Activated T-cell treated with anti-CD3 and anti-CD28 coated beads for 1 hour (primary cell): Measurements from ENCODE around the gene SCRT2.
"Not testable (repeated sequence)": the region's sequence is repeated elsewhere in the genome, so short reads cannot be mapped to it uniquely, and the experiment has no call there.

Experiments used
- DNase-seq: peaks from one replicate; pipeline ENCODE4 v3.0.0-alpha.2; 2020; ENCODE audit warnings: low read depth

The SCRT2 gene

DNA sequence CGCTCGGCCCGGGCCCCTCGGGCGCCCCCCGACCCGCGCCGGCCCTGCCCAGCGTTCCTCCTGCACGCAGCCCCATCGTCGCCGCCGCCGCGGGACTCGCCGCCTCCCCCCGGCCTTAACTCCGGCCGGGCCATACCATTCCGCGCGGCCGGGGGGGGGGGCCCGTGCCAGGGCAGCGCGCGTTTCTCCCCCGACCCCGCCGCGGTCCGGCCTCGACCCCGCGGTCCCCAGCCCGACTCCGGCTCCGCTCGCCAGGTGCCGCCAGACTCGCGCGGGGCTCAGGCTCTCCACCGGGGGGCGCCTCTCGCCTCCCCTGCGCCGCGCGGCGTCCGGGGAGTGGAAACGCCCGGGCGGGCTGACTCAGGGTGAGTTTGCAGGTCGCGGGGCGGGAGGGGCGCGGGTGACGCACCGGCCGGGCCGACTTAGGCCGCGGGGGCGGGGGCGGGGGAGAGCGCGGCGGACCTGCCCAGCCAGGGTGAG is 22.5 kb downstream of the SCRT2 start, which contains the start of gene SRXN1:
Gene SRXN1 (minus strand): TSS at position 91 of the 480 bp plus-strand sequence. CDS start 15 bp downstream, at position 76.
- DNase-seq: peak; percentile 70

DNA sequence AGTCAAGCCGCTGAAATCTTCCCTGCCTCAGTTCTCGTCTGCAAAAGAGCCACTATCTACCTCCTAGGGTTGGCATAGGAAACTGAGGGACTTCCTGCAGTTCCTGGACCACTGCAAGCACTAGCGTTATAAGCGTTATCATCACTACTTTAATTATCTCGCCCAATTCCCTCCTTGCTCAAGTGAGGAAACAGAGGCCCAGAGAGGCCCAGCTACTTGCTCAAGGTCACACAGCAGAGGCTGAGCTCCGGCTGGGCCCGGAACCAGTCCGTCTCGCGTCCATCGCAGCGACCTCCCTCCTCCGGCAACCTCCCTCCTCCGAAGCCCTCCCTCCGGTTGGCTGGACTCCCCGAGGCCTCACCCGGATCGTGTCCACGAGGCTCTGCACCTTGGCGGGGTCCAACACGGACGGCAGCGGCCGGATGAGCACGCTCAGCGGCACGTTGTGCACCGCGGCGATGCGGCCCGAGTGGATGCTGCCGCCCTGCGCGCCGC is 22.9 kb downstream of the SCRT2 start:
- no peak for DNase-seq

DNA sequence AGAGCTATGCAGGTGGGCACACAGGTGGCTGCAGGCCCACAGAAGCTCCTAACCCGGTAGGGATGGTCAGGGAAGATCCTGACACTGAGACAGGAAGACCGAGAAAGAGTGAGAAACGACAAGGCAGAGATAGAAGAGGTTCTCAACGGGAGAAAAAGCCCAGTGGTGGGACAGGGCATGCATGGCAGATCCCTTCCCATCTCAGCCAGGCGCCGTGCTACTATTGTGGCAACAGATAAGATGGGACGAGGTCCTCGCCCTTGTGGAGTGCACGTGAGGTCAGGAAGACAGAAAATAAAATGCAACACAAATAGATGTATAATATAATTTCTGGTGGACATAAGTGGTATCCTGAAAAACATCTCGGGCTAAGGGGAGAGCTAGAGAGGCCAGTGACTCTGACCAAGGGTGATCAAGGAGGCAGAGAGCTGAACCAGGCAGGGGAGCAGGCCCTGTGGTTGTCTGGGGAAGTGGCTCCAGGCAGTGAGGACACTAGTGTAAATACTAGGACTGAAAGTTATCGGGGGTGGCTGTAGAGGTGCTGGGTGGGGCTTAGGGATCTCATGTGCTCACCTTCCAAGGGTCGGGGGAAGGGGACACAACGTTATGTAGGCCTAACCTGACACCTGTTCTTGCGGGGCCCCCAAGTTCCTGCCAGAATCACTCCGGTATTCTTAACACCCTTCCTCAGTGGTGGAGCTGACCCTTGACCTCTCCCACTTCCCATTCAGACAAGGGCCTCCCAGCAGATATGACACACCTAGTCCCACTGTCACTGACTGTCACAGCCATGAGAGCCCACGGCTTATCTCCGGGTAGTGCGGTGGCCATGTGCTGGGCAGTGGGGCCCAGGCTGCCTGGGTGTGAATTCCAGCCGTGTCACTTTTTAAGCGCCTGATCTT is 23.6 kb downstream of the SCRT2 start:
- no peak for DNase-seq

DNA sequence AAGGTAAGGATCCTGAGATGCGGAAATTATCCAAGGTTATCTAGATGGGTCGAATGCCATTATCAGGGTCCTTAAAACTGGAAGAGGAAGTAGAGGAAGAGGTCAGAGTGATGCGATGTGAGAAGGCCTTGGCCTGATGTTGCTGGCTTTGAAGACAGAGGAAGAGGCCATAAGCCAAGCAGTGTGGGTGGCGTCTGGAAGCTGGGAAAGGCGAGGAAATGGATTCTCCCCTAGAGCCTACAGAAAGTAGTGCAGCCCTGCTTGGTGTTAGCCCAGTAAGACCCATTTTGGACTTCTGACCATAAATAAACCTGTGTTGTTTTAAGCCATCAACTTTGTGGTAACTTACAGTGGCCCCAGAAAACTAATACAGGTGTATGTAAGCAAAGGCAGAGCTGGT is 24.6 kb downstream of the SCRT2 start:
- DNase-seq: no peak

DNA sequence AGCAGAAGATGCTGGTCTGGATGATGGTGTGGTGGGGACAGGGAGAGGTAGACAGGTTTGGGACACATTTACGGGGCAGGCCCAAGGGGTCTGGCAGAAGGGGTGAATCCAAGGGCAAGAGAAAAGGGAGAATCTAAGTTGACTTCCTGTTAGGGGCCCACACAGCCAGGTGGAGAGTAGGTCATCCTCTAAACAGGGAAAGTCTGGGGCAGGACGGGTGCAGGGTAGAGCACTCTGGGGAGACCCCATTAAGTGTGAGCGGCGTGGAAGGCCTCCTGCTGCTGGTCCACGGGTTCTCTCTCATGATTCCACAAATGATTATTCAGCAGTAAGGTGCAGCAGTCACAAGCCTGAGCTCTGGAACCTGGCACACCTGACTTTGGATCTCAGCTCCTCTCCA is 25.3 kb downstream of the SCRT2 start:
- DNase-seq: no peak

DNA sequence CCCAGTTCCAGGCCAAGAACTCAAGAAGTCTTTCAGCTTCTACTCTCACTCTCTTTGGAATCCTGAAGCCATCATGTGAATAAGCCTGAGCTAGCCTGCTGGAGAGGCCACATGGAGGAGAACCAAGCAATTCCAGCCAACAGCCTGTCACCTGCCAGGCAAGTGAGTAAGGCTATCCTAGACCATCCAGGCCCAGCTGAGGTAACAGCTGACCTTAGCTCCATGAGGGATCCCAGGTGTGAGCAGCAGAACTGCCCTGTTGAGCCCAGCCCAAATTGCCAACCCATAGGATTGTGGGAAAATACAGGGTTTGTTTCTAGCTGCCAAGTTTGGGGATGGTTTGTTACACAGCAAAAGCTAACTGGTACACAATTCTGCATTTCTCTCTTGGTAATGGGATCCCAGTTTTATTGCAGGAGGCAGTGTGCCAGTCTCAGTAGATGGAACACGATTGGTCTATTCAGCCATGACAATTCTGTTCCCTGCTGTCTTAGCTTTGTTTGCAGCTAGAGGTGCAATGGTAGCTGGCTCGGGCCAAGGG is 28.1 kb downstream of the SCRT2 start:
- DNase-seq: no peak

DNA sequence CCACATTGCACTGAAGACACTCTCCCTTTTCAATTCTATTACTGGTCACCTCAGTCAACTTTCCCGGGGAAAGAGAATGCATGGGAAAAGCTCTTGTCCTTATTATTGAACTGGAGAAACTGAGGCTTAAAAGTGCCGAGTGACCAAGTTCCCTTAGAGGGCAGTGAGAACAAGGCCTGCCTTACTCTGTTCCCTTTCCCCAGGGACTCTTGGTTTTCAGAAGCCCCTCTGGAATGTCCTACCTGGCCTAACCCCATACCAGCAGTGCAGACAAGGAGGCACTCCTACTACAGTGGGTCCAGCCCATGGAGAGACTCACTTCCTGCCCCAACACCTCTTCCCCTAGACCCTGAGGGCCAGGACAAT is 28.8 kb downstream of the SCRT2 start:
- DNase-seq: no peak

DNA sequence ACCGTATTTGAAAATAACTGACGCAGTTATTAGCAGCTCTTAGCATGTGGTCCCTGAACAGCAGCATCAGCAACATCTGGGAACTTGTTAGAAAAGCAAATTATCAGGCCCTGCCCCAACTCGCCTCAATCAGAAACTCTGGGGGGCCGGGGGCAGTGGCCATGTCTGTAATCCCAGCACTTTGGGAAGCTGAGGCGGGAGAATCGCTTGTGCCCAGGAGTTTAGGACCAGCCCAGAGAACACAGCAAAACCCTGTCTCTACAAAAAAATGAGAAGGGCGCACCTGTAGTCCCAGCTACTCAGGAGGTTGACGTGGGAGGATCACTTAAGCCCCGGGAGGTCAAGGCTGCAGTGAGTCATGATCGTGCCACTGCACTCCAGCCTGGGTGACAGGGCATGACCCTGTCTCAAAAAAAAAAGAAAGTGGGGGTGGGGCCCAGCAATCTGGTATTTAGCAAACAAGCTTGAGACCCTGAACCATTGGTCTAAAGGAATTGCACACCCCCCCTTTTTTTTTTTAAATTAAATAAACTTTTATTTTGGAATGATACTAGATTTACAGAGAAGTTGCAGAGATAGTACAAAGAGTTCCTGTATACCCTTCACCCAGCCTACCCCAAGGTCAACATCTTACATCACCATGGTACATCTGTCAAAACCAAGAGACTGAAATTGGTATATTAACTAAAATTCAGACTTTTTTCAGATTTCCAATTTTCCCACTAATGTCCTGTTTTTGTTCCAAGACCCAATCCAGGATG is 29.3 kb downstream of the SCRT2 start:
- no peak for DNase-seq

DNA sequence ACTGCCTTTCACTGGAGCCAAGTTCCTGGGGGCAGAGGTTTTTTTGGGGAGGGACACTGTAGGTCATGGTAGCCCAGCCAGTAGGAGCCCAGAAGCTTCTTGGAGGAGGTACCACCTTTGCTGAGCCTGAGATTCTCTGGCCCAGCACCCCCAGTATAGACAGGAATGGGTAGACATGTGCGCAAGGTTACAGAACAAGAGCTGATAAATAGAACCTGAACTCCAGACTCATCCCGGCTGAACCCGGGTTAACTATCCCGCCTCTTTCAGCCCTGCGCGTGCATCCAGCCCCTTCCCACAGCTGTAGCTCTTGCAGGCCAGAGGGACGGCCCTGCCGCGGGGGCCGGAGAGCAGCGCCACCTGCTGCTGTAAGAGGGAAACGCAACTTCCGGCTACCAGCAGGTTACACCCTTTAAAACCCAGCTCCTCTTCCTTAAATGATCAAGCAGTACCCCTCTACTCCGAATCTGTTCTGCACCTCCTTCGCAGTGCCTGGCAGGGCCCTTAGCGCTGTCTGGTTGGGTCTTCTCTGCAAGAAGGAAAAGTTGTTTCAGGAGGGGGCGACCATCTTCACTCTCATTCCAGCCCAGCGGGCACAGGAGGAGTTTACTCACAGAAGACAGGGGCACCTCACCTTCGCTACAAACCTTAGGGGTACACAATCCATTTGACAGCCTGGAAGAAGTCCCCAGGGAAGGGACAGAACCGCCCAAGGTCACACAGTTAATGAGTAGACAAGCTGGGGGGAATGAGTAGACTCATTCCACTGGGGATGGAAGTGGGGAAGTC is 30.1 kb downstream of the SCRT2 start:
- DNase-seq: peak; percentile 41

DNA sequence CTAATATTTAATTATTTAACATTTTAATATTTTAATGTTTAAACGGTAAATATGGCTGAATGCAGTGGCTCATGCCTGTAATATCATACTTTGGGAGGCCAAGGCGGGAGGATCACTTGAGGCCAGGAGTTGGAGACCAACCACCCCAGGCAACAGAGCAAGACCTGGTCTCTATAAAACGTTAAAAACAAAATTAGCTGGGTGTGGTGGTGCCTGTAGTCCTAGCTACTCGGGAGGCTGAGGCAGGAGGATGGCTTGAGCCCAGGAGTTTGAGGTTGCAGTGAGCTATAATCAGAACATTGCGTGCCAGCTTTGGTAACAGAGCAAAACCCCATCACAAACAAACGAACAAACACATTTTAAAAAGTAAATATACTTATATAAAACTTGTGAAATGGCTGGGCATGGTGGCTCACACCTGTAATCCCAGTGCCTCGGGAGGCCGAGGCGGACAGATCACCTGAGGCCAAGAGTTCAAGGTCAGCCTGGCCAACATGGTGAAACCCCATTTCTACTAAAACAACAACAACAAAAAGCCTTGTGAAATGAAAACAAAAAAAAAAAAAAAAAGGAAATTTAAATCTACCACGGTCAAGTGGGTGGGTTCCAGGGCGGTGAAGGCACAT is 30.8 kb downstream of the SCRT2 start:
- DNase-seq: no peak

DNA sequence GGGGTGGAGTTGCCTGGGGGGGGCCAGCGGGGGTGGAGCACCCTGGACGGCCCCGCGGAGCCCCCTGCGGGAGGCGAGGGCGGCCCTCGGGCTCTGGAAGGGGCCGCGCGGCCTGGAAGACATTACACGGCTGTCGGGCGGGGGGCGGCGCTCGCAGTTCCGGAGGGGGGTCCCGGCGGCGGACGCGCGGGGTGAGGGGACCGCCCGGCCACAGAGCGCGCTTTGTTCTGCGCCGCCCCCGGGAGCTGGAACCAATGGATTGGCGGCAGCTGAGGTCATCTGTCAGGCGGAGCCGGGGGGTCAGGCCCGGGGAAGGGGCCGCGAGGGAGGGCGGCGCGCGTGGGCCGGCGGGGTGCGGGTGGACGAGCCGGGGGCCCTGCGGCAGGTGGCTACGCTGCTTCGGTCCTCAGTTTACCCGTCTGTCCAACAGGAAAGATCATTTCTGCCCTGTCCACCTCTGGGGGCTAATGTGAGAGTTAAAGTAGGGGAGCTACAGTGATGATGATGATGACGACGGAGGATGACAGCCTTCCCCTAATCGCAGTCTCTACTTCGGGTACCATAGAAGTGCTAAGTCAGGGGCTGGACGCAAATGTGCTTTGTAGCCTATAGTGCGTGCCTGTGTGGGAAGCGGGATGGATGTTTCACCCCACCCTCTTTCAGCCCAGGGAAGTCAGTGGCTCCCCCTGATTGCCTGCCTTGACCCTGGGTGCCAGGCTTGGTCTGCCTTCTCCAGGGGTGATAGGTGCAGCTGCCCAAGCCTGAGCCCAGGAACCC is 33.0 kb downstream of the SCRT2 start:
- DNase-seq: no peak

DNA sequence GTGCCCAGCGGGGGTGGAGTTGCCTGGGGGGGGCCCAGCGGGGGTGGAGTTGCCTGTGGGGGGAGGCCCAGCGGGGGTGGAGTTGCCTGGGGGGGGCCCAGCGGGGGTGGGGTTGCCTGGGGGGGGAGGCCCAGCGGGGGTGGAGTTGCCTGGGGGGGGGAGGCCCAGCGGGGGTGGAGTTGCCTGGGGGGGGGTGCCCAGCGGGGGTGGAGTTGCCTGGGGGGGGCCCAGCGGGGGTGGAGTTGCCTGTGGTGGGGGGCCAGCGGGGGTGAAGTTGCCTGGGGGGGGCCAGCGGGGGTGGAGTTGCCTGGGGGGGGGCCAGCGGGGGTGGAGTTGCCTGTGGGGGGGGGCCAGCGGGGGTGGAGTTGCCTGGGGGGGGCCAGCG is 33.6 kb downstream of the SCRT2 start:
- not testable (repeated sequence) for DNase-seq

DNA sequence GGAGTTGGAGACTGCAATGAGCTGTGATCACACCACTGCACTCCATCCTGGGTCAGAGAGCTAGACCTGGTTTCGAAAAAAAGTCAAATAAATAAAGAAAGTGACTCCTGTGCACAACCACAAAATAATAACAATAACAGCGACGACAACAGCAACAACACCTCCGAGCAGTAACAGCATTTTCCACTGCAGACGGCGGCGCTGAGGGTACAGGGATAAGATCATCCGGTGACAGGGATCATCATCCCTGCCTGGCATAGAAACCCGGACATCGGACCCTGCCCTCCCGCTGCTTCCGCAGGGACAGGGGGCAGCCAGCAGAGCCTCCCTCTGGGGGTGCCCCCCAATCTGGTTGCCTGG is 34.1 kb downstream of the SCRT2 start:
- no peak for DNase-seq

DNA sequence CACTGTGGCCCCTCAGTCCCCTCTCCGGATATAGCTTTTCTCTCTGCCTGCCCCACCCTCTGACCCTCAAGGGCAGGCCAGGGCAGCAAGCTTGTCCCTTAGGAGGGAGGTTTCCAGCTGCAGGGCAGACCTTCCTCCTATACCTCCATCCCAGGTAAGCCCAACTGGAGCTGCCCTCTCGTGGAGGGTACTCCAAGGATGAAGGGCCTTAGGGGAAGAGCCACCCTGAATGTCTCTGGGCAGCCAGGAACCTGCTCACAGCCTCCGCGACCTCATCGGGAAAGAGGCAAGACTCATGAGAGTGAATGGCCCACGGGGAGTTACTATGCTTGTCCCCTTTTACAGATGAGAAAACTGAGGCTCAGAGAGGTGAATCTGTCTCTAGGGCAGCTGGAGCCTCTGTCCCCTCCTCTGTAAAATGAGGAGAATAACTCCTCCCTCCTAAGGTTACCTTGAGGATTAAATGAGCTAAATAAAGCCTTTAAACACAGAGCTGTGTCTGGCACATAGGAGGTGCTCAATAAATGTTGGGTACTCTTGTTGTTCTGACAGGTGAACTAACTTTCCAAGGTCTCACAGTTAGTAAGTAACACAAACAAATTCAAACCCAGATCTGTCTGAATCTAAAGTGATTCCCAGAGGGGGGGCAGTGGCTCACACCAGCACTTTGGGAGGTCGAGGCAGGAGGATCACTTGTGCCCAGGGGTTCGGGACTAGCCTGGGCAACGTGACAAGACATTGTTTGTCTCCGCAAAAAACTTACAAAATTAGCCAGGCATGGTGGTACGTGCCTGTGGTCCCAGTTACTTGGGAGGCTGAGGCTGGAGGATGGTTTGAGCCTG is 34.7 kb downstream of the SCRT2 start:
- DNase-seq: no peak

DNA sequence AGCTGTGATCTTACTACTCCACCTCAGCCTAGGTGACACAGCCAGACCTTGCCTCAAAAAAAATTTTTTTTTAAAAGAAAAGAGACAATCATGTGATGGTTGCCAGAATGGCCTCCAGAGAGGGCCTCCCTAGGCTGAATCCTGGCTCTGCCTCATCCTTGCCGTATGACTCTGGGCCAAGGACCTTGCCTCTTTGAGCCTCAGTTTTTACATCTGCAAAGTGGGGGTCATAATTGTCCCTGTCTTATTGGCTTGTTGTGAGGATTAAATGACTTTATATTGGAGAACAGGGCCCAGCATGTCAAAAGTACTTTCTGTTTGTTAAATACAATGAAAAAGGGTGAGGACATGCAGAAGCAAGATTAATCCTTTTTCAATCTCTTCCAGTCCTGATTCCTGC is 37.0 kb downstream of the SCRT2 start:
- no peak for DNase-seq

DNA sequence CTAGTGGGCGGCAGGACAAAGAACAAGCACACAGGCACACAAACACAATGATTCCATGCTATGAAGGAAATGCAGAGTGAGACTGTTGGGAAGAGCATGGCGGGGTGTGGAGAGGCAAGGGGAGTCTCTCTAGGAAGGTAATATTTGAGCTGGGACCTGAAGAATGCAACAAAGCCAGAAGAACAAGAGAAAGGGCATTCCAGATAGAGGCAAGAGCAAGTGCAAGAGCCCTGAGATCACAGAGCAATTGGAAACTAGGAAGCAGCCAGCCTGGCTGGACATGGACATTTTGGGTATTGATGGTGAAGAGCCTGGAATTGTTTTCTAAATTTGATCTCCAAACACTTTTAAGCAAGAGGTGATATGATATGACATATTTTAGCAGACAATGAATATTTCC is 38.0 kb downstream of the SCRT2 start:
- no peak for DNase-seq

DNA sequence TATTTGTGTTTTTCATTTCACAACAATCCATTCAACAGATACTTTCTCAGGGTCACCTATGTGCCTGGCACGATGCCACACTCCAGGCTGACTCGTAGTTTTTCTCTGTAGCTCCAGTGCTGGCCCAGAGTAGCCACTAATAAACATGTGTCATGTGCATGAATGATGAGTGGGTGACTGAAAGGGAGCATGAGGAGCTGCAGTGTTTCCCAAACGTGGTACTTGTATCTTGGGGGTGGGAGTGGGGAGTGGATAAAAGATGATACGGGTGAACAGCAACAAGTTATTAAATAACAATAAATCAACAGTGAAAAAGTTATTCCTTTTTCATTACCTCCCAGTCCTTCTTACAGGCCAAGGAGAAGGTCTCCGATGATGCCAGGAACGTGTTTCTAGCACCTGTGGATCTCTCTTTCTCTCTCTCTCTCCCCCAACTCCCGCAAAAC is 39.7 kb downstream of the SCRT2 start:
- DNase-seq: no peak

DNA sequence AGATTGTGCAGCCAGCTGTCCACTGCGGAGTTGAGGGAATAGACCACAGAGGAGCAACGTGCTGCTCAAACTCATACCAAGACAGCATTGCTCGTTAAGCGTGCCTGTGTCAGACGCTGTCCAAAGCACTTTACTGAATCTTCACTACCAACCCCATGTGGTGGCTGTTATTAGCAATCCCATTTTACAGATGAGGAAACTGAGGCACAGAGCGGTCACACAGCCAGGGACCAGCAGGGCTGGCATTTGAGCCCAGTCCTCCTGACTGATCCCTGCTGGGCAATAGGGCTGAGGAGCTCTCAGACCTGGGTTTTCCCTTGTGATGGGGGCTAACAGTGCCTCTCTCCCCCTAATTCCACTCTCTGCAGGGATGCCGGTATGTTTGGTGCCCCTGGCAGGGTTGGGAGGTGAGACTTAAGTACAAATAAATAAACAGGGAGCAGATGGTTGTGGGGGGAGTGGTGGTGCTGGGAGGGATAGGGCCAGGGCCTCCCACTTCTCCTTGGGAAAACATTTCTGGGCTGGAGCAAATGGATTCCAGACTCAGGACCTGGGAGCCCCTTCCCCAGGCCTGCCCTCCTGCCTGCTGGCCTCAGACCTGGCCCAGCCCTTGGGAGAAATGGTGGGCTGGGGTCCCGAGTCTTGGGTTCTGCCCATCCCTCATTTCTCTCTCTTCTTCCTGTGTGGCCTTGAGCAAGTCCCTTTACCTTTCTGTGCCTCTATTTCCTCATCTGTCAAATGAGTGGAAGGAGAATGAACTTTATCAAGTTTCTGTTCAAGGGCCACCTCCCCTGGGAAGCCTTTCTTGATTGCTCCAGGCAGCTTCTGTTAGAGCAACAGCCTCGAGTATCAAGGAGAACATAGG is 40.3 kb downstream of the SCRT2 start:
- no peak for DNase-seq
